NCI-H2107 treated with DMSO at 0.1 percent for 48 hours (cell line): ENCODE measurements around the gene PCDHGA4.
"Not testable (repeated sequence)": the region's sequence is repeated elsewhere in the genome, so short reads cannot be mapped to it uniquely, and the experiment has no call there.

Experiments used
- DNase-seq: peaks from one replicate; lab custom pipeline; 2025; ENCODE audit not compliant: unreplicated experiment; lab: John Stamatoyannopoulos, UW

The PCDHGA4 gene

DNA sequence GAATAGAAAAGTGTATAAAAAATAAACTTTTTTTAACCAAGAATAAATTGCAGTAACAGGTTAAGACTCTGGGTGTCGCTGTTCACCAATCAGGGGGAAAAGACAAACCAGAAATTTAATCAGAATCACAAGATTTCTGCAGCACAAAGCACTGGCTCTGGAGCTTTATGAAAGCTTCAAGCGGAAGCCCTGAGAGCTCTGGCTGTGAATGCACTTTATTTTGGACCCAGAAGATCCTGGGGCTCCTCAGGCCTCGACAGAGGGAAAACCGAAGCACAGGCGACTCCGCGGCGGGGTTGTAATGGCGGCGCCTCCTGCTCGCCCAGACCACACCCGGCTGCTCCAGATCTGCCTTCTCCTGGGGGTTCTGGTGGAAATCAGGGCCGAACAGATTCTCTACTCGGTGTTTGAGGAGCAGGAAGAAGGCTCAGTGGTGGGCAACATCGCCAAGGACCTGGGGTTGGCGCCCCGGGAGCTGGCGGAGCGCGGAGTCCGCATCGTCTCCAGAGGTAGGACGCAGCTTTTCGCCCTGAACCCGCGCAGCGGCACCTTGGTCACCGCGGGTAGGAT lies at the start of gene PCDHGA4:
TSS of gene PCDHGA4 (plus strand) at position 122 of the 570 bp plus-strand sequence. CDS start at position 209, 87 bp downstream.
- no peak for DNase-seq

DNA sequence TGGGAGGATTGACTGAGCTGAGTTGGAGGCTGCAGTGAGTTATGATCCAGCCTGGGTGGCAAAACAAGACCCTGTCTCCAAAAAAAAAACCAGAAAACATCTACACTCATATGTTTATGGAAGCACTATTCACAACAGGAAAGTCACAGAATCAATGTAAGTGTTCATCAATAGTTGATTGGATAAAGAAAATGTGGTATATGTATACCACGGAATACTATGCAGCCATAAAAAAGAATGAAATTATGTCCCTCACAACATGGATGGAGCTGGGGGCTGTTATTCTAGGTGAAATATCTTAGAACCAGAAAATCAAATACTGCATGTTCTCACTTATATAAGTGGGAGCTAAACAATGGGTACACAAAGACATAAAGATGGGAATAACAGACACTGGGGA lies 48.2 kb upstream of the PCDHGA4 start:
- no peak for DNase-seq

DNA sequence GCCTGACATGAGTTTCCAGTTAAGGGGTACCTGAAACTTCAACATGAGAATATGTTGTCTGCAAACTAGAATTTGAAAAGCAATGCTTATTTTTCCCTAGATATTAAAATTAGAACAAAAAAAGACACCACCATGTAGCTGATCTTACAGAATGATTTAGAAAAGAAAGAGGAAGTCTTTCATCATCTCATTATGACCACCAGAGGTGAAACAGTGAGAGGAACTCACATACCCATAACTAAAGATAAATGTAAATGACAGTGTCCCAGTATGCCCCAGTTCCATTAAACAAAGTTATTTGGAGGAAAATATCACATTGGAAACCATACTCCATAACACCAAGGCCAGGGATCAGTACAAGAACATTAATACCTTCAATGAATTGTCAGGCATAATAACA lies 41.1 kb upstream of the PCDHGA4 start:
- DNase-seq, result no peak

DNA sequence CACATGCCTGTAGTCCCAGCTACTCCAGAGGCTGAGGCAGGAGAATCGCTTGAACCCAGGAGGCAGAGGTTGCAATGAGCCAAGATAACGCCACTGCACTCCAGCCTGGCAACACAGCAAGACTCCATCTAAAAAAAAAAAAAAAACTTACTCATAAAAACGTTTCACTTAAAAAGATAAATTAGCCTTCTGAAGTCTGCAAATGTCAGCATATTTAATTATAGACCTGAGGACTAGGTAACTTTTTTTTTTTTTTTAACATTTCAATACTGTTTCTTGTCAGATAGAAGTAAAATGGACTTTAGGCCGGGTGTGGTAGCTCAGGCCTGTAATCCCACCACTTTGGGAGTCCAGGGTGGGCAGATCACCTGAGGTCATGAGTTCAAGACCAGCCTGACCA lies 37.9 kb upstream of the PCDHGA4 start:
- not testable (repeated sequence) for DNase-seq

DNA sequence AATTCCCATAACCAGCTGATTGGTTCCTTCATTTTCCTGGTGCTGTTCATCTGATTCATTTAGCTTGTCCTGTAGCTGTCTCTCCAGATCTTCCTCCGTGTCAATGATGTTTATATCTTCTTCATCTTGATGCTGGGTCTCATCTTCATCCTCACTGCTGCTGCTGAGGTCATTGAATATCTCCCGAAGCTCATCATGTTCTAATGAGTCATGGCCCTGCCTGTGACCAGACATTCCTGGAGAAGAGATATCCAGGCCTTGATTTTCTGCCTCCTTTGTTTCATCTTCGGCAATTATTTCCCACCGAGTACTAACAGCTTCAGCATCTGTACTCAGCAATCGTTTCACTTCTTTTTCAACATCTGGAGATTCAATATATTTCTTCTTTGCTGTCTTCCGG lies 35.6 kb upstream of the PCDHGA4 start:
- DNase-seq, result no peak

DNA sequence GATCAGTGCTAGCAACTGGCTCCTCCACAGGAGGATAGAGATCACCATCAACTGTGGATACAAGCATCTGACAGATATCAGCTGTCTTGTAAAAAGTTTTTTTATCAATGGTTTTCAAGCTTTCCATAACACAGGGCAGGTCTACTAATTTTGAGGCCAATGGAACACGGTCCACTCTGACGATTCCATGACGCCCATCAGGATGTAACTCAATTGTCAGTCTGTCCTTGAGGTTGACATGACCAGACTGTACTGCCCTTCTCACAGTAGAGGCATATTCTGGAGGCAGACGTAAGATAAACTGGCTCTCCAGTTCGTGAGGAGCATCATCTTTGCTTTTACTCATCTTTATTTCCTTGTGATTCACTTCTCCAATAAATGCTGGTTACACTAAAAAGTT lies 35.1 kb upstream of the PCDHGA4 start:
- DNase-seq, result no peak

DNA sequence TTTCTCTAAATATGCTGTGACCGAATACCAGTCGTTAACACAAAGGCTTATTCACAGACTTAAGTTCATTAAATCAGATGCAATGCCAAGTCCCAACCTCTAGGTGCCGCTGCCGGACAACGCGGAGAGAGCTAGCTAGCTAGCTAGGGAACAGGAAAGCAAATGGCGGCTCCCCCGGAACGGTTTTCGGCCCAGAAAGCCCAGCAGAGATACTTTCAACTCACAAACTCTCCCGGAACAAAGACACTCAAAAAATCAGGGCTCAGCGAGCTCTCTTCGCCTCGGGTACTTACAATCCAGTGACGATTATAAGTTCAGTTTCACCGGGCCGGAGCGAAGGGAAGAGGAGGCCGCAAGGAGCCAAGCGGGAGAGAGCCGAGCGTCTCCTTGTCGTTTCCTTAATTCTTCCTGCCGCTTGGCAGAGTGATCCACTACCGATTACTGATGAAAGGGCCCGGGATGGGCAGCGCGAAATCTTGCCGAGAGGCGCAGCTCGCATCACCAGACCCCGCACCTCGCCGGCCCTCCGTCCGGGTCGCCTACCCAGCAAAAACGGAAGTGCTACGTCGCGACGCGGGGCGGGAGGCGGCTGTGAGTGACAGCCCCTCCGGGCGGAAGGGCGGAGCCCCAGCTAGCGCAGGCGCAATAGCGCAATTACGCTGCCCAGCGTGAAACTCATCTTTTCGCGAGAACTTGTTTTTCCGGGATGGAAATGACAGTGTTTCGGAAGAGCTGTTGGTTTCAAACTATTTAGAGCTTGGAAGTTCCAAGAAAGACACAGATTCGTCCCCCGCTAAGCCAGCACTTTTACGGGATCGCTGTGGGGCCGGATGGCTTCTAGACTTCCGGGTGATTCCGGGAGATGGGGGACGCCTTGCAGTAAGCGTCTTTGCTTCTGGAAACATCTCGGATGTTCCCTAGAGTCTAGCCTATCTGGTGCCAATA lies 34.3 kb upstream of the PCDHGA4 start, which contains the start of gene TAF7:
TSS of gene TAF7 (minus strand) at position 560 of the 945 bp plus-strand sequence. CDS start 740 bp downstream, outside the sequence.
- peak; percentile 60 for DNase-seq

DNA sequence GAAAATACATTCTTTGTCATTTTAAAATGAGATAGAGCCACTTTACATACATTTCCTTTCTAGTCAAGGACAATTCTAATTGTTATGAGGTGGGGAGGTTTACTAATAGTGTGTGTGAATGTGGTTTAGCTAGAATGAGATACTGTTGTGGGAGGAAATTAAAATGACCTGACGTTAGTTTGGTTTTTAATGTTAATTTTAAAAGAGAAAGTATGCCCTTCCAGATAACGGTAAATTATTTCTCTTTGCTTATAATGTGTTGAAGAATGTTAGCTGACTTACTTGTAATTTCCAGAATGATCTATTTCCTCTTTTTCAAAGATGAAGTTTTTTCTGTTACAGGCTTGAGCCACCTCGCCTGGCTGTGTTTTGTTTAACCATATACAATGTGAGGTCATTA lies 32.6 kb upstream of the PCDHGA4 start:
- no peak for DNase-seq

DNA sequence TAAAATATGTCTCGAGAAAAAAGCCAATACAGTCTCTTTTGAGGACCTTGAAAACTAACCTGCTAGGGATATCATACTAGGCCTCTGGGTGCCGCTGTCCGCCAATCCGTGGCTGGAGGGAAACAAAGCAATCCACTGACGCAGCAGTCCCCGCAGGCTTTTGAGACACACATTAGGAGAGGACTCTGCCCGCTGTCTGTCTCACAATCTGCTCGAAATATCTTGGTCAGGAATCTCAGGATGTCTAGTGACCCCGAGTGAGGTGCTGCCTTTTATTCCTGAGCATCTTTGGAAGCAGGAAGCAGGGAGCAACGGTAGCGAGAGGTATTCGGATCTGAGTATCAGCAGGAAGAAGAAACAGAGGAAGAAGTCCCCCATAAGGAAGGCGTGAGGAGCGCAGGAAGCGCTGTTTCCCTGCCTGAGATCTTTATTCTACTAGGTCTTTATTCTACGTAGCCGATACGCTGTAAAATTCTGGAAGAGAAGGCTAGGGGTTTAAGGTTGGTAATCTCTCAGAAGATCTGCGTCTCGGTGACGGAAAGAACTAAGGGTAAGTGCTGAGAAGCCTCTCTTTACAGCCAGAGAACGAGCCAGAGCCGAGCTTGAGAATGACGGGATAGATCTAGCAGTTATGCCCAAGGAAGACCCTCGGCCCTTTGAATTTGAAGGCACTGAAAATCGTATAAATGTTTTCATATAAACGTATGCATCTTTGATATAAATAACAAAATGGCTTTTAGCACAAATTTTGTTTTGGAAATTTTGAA lies 28.6 kb upstream of the PCDHGA4 start:
- DNase-seq, result no peak

DNA sequence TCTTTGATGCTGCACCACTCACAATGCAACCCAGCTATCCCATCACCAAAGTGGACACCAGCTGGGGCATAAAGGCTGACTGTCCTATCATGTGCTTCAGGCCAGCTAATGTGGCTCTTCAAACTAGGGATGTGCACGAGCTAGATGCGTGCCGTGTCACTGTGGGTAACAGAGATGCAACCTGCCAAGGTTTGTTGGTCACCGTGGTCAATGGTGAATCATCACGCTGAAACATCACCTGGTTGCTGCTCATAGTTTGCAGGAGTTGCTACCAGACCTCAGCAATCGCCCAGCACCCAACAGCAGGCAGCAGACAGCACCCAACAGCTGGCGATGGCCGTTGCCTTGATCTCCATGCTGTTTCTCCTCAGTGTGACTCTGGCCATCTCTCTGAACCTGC lies 26.6 kb upstream of the PCDHGA4 start:
- DNase-seq, result no peak

DNA sequence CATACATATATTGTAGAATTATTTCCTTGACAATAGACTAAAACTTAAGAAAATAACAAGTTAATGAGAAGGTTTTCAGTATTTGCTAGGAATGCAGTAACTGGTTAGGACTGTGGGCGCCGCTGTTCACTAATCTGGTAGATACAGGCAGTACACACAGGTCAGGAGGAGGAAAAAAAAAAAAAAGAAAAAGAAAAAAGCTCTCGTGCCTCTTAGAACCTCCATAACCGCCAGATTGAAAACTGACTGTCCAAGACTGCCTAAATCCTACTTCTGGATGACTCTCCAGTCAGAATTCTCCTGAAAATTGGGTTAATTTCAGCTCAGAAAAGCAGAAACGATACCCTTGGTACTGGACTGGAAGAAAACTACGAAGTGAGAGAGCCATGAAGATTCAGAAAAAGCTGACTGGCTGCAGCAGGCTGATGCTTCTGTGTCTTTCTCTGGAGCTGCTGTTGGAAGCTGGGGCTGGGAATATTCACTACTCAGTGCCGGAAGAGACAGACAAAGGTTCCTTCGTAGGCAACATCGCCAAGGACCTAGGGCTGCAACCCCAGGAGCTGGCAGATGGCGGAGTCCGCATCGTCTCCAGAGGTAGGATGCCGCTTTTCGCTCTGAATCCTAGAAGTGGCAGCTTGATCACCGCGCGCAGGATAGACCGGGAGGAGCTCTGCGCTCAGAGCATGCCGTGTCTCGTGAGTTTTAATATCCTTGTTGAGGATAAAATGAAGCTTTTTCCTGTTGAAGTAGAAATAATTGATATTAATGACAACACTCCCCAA lies 24.3 kb upstream of the PCDHGA4 start, which contains the start of gene PCDHGA1:
TSS of gene PCDHGA1 (plus strand) at position 216 of the 782 bp plus-strand sequence.
- DNase-seq, result no peak

DNA sequence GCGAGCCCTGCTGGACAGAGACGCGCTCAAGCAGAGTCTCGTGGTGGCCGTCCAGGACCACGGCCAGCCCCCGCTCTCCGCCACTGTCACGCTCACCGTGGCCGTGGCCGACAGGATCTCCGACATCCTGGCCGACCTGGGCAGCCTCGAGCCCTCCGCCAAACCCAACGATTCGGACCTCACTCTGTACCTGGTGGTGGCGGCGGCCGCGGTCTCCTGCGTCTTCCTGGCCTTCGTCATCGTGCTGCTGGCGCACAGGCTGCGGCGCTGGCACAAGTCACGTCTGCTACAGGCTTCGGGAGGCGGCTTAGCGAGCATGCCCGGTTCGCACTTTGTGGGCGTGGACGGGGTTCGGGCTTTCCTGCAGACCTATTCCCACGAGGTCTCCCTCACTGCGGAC lies 22.2 kb upstream of the PCDHGA4 start:
- DNase-seq, result not testable (repeated sequence)

DNA sequence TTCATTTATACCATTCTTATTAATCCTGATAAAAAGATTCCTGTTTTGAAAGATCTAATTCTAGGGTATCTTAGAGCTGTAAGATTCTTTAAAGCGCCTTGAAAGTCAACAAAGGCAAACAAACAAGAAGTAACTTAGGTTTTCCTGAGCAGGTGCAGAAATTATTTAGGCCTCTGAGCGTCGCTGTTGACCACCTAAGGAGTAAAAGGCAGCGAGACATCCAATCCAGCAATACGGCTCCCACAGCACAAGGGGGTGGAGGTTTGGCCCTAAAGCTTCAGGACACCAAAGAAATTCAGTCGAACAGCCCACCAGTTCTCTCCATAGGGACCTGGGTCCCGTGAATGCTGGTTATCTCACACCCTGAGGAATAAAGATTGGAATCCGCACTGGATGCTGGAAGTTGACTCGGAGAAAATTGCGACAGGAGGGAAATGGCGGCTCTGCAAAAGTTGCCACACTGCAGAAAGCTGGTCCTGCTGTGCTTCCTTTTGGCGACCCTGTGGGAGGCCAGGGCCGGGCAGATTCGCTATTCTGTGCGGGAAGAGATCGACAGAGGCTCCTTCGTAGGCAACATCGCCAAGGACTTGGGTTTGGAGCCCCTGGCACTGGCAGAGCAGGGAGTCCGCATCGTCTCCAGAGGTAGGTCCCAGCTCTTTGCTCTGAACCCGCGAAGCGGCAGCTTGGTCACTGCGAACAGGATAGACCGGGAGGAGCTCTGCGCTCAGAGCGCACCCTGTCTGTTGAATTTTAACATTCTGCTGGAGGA lies 16.1 kb upstream of the PCDHGA4 start, which contains the start of gene PCDHGA2:
TSS of gene PCDHGA2 (plus strand) at position 223 of the 769 bp plus-strand sequence.
- no peak for DNase-seq

DNA sequence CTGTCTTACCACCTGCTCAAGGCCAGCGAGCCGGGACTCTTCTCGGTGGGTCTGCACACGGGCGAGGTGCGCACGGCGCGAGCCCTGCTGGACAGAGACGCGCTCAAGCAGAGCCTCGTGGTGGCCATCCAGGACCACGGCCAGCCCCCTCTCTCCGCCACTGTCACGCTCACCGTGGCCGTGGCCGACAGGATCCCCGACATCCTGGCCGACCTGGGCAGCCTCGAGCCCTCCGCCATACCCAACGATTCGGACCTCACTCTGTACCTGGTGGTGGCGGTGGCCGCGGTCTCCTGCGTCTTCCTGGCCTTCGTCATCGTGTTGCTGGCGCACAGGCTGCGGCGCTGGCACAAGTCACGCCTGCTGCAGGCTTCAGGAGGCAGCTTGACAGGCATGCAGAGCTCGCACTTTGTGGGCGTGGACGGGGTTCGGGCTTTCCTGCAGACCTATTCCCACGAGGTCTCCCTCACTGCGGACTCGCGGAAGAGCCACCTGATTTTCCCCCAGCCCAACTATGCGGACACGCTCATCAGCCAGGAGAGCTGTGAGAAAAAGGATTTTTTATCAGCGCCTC lies 14.0 kb upstream of the PCDHGA4 start:
- DNase-seq, result not testable (repeated sequence)

DNA sequence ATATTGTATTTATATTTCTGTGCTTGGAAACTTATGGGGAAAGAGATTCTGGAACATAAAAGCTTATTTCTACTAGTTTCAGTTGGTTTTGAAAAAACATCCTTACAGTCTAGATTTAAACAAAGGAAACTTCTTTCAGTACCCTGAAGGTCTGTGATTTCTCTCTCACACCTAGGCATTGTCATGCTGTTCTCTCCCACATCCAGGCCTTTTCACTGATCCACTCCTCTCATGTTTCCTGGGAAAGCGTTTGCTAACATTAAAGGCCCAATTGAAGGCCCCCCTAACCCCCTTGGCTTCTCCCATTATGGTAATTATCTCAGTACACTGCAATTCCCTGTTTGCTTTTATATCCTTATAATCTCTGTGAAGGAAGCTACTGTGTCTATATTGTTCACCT lies 12.0 kb upstream of the PCDHGA4 start:
- DNase-seq, result no peak

DNA sequence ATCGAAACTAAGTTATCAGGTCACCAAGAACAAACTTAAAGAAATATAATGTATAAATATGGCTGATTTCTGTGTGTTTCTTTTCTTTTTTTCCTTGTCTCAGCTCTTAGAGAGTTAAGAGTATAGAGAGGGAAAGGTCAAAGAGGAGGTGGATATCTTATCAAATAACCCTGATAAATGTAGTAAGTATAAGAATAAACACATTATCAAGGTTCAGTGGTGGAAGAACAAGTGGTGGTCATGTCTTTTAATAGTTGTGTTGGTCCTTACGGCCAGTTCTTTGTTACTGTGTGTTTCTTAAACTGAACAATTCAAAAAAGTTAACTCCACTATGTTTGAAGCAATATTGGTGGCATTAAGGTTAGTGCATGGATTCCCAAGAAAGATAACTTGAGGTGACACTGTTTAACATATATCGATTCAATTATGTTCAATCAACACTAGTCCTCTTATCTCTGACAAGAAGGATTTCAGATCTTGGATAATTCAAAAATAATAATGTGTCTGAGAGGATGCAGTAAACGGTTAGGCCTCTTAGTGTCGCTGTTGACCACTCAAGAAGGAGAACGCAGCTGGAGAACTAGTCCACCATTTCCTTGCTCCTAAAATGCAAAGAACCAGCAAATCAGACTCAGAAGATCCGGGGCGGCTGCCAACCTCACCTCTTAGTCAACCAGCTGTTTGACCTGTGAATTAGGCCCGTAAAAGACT lies 11.4 kb upstream of the PCDHGA4 start, which contains the start of gene PCDHGA3:
TSS of gene PCDHGA3 (plus strand) at position 588 of the 711 bp plus-strand sequence. CDS start 205 bp downstream, outside the sequence.
- DNase-seq, result no peak

DNA sequence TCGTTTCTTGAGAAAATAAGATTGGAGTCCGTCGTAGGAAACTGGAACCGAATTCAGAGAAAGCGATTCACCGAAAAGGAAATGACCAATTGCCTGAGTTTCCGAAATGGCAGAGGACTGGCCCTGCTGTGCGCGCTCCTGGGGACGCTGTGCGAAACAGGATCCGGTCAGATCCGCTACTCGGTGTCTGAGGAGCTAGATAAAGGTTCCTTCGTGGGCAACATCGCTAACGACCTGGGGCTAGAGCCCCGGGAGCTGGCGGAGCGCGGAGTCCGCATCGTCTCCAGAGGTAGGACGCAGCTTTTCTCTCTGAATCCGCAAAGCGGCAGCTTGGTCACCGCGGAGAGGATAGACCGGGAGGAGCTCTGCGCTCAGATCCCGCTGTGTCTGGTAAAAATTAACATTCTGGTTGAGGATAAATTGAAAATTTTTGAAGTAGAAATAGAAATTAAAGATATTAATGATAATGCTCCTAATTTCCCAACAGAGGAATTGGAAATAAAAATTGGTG lies 10.8 kb upstream of the PCDHGA4 start:
- DNase-seq, result no peak

DNA sequence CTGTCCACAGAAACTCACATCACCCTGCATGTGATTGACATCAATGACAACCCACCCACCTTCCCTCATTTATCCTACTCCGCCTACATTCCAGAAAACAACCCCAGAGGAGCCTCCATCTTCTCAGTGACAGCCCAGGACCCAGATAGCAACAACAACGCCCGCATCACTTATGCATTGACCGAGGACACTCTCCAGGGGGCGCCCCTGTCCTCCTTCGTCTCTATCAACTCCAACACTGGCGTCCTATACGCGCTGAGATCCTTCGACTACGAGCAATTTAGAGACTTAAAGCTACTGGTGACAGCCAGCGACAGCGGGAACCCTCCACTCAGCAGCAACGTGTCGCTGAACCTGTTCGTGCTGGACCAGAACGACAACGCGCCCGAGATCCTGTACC lies 9.5 kb upstream of the PCDHGA4 start:
- no peak for DNase-seq
